ENCODE measurements around the gene ASCL5. TPM values are rescaled to one million over a fixed set of nuclear protein-coding genes. Genes with fewer than 3 reads are reported as not detected.
A peak's percentile ranks its signal among the peaks of the same experiment; 100 is the strongest.
"Not testable (repeated sequence)": the region's sequence is repeated elsewhere in the genome, so short reads cannot be mapped to it uniquely, and the experiment has no call there.

The ASCL5 gene
- total RNA-seq, 2 donors from 2014 or later, result 1.2 to 1.8 TPM

- H3K9ac ChIP-seq (ENCODE audit: extremely low read depth, low read length, poor library complexity, severe bottlenecking), result no peak overlapping the region
- DNase-seq, result no peak
- H3K9me3 ChIP-seq (ENCODE audit: control insufficient read depth, low read length), result no peaks in the 10 kb centered on the region
- no peak for TF ChIP-seq CTCF (conservative IDR thresholded peaks at IDR 0.05)
- no peak overlapping the region for H3K27ac ChIP-seq (ENCODE audit: low read depth, low read length)
- Mint-ChIP-seq H3K27ac (peak overlapping the region; percentile 36), H3K36me3 (ENCODE audit: low read depth) (peaks cover 4% of the 10 kb centered on the region), H3K27me3 (ENCODE audit: insufficient read depth) (no peaks in the 10 kb centered on the region), H3K4me1 (peaks cover 40% of the 10 kb centered on the region), H3K4me3 (no peak overlapping the region), H3K9me3 (no peaks in the 10 kb centered on the region)
- H3K27me3 ChIP-seq (ENCODE audit: control insufficient read depth, insufficient read depth, low read length, poor library complexity, severe bottlenecking), result no peaks in the 10 kb centered on the region
- peaks cover 6% of the 10 kb centered on the region for H3K4me1 ChIP-seq (ENCODE audit: control insufficient read depth, insufficient read depth, low read length)
- 85 to 95% methylated on average over 6 to 12 of the region's 13 CpGs for WGBS, 2 experiments (ENCODE audit: insufficient coverage in 1 of 2, insufficient read length in 1 of 2)
- H3K36me3 ChIP-seq (ENCODE audit: control insufficient read depth, insufficient read depth, low read length), result no peaks in the 10 kb centered on the region
- no peak overlapping the region for H3K4me3 ChIP-seq (ENCODE audit: low read length)
Measured at GRCh38 chr1:201167041-201167991, 40.3 kb upstream of the ASCL5 start.

GRCh38 chr1:201164645-201165044 lies 37.7 kb upstream of the ASCL5 start:
- H3K27ac Mint-ChIP-seq, result peak overlapping the region; percentile 91
- Histone ChIP-seq H3K27ac (ENCODE audit: low read depth, low read length) (no peak overlapping the region), H3K27me3 (ENCODE audit: control insufficient read depth, insufficient read depth, low read length, poor library complexity, severe bottlenecking) (no peaks in the 10 kb centered on the region)

GRCh38 chr1:201163707-201164106 lies 36.7 kb upstream of the ASCL5 start:
- H3K27ac Mint-ChIP-seq, result no peak overlapping the region
- H3K4me1 Mint-ChIP-seq, result peaks cover 22% of the 10 kb centered on the region
- no peaks in the 10 kb centered on the region for H3K9me3 ChIP-seq (ENCODE audit: control insufficient read depth, low read length)
- H3K36me3 ChIP-seq (ENCODE audit: control insufficient read depth, insufficient read depth, low read length), result no peaks in the 10 kb centered on the region
- H3K4me3 ChIP-seq (ENCODE audit: low read length), result no peak overlapping the region
- no peak for TF ChIP-seq CTCF (conservative IDR thresholded peaks at IDR 0.05)
- no peak for DNase-seq
- no peak overlapping the region for H3K27ac ChIP-seq (ENCODE audit: low read depth, low read length)
- 67 to 72% methylated on average over 3 to 4 of the region's 4 CpGs for WGBS, 2 experiments (ENCODE audit: insufficient coverage in 1 of 2, insufficient read length in 1 of 2)
- no peaks in the 10 kb centered on the region for H3K27me3 ChIP-seq (ENCODE audit: control insufficient read depth, insufficient read depth, low read length, poor library complexity, severe bottlenecking)
- no peak overlapping the region for H3K4me3 Mint-ChIP-seq
- H3K9me3 Mint-ChIP-seq, result no peaks in the 10 kb centered on the region
- H3K27me3 Mint-ChIP-seq (ENCODE audit: insufficient read depth), result no peaks in the 10 kb centered on the region
- peaks cover 6% of the 10 kb centered on the region for H3K4me1 ChIP-seq (ENCODE audit: control insufficient read depth, insufficient read depth, low read length)
- H3K36me3 Mint-ChIP-seq (ENCODE audit: low read depth), result peaks cover 4% of the 10 kb centered on the region
- H3K9ac ChIP-seq (ENCODE audit: extremely low read depth, low read length, poor library complexity, severe bottlenecking), result no peak overlapping the region

More at GRCh38 chr1:201164645-201165044, 37.7 kb upstream of the ASCL5 start:
- Mint-ChIP-seq H3K9me3 (no peaks in the 10 kb centered on the region), H3K4me3 (no peak overlapping the region), H3K36me3 (ENCODE audit: low read depth) (peaks cover 4% of the 10 kb centered on the region), H3K27me3 (ENCODE audit: insufficient read depth) (no peaks in the 10 kb centered on the region), H3K4me1 (peaks cover 26% of the 10 kb centered on the region)
- TF ChIP-seq CTCF (conservative IDR thresholded peaks at IDR 0.05), result no peak
- 72 to 74% methylated on average over 7 of the region's 7 CpGs for WGBS, 2 experiments (ENCODE audit: insufficient coverage in 1 of 2, insufficient read length in 1 of 2)
- no peak overlapping the region for H3K4me3 ChIP-seq (ENCODE audit: low read length)
- peaks cover 6% of the 10 kb centered on the region for H3K4me1 ChIP-seq (ENCODE audit: control insufficient read depth, insufficient read depth, low read length)
- H3K9me3 ChIP-seq (ENCODE audit: control insufficient read depth, low read length), result no peaks in the 10 kb centered on the region
- no peaks in the 10 kb centered on the region for H3K36me3 ChIP-seq (ENCODE audit: control insufficient read depth, insufficient read depth, low read length)
- DNase-seq, result no peak
- H3K9ac ChIP-seq (ENCODE audit: extremely low read depth, low read length, poor library complexity, severe bottlenecking), result no peak overlapping the region

GRCh38 chr1:201163036-201163435 lies 36.1 kb upstream of the ASCL5 start:
- not testable (repeated sequence) for H3K4me3 ChIP-seq (ENCODE audit: low read length); DNase-seq; H3K4me1 ChIP-seq (ENCODE audit: control insufficient read depth, insufficient read depth, low read length); H3K9ac ChIP-seq (ENCODE audit: extremely low read depth, low read length, poor library complexity, severe bottlenecking); H3K27me3 ChIP-seq (ENCODE audit: control insufficient read depth, insufficient read depth, low read length, poor library complexity, severe bottlenecking); H3K27me3 Mint-ChIP-seq (ENCODE audit: insufficient read depth); H3K9me3 Mint-ChIP-seq; H3K36me3 Mint-ChIP-seq (ENCODE audit: low read depth); H3K27ac ChIP-seq (ENCODE audit: low read depth, low read length); H3K4me3 Mint-ChIP-seq; H3K9me3 ChIP-seq (ENCODE audit: control insufficient read depth, low read length); H3K27ac Mint-ChIP-seq; H3K36me3 ChIP-seq (ENCODE audit: control insufficient read depth, insufficient read depth, low read length)
- peaks cover 24% of the 10 kb centered on the region for H3K4me1 Mint-ChIP-seq
- WGBS, 2 experiments (ENCODE audit: insufficient coverage in 1 of 2, insufficient read length in 1 of 2), result 91 to 95% methylated on average over 7 to 8 of the region's 8 CpGs
